Effector memory CD4-positive, alpha-beta T cell (primary cell): ENCODE data around the gene RANGAP1.

Source experiments
- DNase-seq, 3 donors: peaks; one replicate each; pipeline ENCODE4 v3.0.0-alpha.2; 2020
- H3K27ac ChIP-seq: 2 replicates; pipeline ENCODE4 v1.7.0; 2013; ENCODE audit warnings: mild to moderate bottlenecking, low read length, moderate library complexity; ENCODE audit not compliant: insufficient read depth, poor library complexity, severe bottlenecking
- H3K27me3 ChIP-seq: replicated peaks from 2 replicates; pipeline ENCODE4 v1.7.0; 2013; ENCODE audit warnings: mild to moderate bottlenecking, low read length; ENCODE audit not compliant: insufficient read depth, control insufficient read depth, poor library complexity, severe bottlenecking
- H3K36me3 ChIP-seq: 2 replicates; pipeline ENCODE4 v1.7.0; 2013; ENCODE audit warnings: mild to moderate bottlenecking, low read length, moderate library complexity; ENCODE audit not compliant: control insufficient read depth, insufficient read depth
- H3K4me1 ChIP-seq: 2 replicates; pipeline ENCODE4 v1.7.0; 2013; ENCODE audit warnings: low read length, mild to moderate bottlenecking; ENCODE audit not compliant: control insufficient read depth, insufficient read depth, poor library complexity, severe bottlenecking
- H3K4me3 ChIP-seq: 2 replicates; pipeline ENCODE4 v1.7.0; 2013; ENCODE audit warnings: low read length, low read depth, mild to moderate bottlenecking; ENCODE audit not compliant: insufficient read depth, poor library complexity, severe bottlenecking
- H3K9me3 ChIP-seq: 2 replicates; pipeline ENCODE4 v1.7.0; 2013; ENCODE audit warnings: mild to moderate bottlenecking, low read length, moderate library complexity; ENCODE audit not compliant: control insufficient read depth

RANGAP1 gene

DNA sequence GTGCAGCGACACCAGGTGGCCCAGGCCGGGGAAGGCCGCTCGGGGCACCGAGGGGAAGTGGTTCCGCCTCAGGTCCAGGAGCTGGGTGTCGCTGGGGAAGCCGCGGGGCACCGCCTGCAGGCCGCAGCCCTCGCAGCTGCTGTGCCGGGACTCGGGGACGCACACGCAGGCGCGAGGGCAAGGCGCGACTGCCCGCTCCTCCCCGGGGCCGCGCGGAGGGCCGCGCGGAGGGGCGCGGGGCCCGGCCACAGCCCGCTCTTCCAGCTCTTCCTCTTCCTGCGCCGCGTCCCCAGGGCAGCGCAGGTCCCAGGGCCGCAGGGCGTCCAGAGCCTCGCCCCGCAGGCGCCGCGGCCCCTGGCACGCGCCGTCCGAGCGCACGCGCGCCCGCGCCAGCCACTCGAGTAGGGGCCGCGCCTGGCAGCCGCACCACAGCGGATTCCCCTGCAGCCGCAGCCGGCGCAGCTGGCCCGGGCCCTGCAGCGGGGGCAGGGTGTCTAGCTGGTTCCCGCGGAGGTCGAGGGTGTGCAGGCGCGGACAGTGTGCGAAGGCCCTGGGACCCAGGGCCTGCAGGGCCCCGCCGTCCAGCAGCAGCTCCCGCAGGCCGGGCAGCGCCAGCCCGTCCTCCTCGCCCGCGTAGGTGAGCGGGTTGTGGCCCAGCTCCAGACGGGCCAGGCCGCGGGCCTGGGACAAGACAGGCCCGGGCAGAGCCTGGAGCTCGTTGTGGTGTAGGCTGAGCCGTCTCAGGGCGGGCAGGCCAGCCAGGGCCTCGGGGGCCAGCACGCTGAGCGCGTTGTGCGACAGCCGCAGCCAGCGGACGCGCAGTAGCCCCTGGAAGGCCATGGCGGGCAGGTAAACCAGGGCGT, 48.0 kb downstream of the RANGAP1 start:
- Histone ChIP-seq H3K9me3 (no peaks in the 10 kb centered on the region), H3K27me3 (no peaks in the 10 kb centered on the region), H3K4me3 (peak overlapping the region; percentile 44), H3K27ac (no peak overlapping the region), H3K36me3 (no peaks in the 10 kb centered on the region), H3K4me1 (peaks cover 7% of the 10 kb centered on the region)
- DNase-seq = peak; percentile 64 to 70 (median 66)

DNA sequence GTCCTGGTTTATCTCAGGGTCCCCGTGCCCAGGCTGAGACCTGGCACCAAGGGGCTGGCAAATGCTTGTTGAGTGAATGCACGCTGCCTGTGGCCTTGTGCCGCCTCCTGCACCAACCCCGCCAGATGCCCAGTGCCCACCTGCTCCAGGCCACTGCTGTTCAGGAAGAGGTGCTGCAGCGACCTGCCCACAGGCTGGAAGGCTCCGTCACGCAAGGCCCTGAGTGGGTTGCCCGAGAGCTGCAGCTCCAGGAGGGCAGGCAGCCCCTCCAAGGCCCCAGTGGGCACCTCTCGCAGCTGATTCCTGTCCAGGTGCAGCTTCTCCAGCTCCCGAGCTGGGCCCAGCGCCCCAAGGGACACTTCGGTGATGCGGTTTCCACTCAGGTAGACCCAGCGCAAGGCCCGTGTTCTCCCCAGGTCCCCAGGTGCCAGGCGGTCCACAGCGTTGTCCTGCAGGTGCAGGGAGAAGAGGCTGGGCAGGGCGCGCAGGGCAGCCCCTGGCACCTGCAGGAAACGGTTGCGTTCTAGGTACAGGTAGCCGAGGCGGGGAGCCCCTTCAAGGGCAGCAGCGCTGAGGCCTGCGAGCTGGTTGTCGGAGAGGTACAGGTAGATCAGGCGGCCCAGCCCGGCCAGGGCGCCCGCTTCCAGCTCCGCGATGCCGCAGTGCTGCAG, 48.8 kb downstream of the RANGAP1 start:
- Histone ChIP-seq H3K27me3 (no peaks in the 10 kb centered on the region), H3K4me3 (peak overlapping the region; percentile 44), H3K27ac (no peak overlapping the region), H3K4me1 (peaks cover 7% of the 10 kb centered on the region), H3K36me3 (no peaks in the 10 kb centered on the region), H3K9me3 (no peaks in the 10 kb centered on the region)
- DNase-seq = no peak

DNA sequence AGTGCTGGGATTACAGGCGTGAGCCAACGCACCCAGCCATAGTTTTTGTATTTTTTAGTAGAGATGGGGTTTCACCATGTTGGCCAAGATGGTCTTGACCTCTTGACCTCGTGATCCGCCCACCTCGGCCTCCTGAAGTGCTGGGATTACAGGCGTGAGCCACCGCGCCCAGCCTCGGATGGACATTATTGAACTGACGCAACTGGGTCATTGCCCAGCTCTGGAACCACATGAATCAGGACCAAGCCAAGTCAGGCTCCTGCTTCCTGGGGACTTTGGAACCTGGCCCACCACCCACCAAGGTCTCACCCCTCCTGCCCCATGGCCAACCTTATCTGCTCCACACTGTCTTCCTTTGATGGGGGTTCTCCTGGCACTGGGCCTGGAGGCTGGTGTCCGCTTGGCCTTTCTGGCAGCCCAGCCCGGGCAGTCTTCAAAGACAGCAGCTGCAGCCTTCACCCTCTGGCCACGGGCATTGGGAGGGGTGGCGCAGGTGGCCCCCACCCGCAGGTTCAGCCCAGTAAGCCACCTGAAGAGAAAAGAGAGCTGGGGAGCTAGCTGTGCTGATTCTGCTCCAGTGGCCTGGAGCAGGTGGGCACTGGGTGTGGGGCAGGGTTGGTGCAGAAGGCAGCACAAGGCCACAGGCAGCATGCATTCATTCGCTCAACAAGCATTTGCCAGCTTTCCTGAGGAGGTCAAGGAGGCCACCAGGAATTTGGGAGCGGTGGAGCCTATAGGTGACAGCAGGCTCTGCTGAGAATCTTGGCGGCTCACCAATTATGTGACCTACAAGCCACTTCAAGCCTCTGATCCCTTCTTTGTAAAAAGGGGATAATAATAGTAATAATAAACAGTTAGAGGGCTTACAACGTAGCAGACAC, 50.9 kb downstream of the RANGAP1 start:
- H3K36me3 ChIP-seq = peaks cover 4% of the 10 kb centered on the region
- peaks cover 7% of the 10 kb centered on the region for H3K4me1 ChIP-seq
- no peak overlapping the region for H3K4me3 ChIP-seq
- no peak overlapping the region for H3K27ac ChIP-seq
- no peak for DNase-seq
- no peaks in the 10 kb centered on the region for H3K27me3 ChIP-seq
- no peaks in the 10 kb centered on the region for H3K9me3 ChIP-seq

DNA sequence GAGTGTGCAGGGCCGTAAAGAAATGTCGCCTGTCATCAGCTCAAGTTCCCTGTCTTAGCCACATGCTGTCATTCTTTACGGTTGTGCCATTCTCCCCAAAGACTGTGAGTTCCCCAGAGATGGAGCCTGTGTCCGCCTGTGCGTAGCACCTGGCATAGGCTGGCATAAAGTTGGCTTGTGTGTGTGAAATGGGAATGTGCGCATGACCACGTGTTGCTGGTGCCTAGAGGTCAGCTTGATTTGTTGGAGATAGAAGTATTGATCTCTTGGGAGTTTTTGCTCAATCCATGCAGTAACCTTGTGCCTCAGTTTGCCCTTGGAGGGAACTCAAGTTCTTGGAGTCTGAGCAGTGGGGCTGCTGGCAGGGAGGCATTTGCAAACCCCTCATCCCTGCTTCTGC, 54.6 kb downstream of the RANGAP1 start:
- H3K27ac ChIP-seq = no peak overlapping the region
- no peaks in the 10 kb centered on the region for H3K27me3 ChIP-seq
- H3K36me3 ChIP-seq = peaks cover 23% of the 10 kb centered on the region
- H3K9me3 ChIP-seq = no peaks in the 10 kb centered on the region
- H3K4me3 ChIP-seq = no peak overlapping the region
- H3K4me1 ChIP-seq = no peaks in the 10 kb centered on the region
- DNase-seq = no peak

GRCh38 chr22:41230401-41230785, 55.6 kb downstream of the RANGAP1 start:
- Histone ChIP-seq H3K4me3 (no peak overlapping the region), H3K27ac (no peak overlapping the region), H3K9me3 (no peaks in the 10 kb centered on the region), H3K4me1 (no peaks in the 10 kb centered on the region), H3K36me3 (peaks cover 33% of the 10 kb centered on the region), H3K27me3 (no peaks in the 10 kb centered on the region)
- no peak for DNase-seq

GRCh38 chr22:41229730-41230400, 56.1 kb downstream of the RANGAP1 start:
- no peak for DNase-seq
- Histone ChIP-seq H3K4me1 (no peaks in the 10 kb centered on the region), H3K36me3 (peaks cover 38% of the 10 kb centered on the region), H3K27ac (no peak overlapping the region), H3K27me3 (no peaks in the 10 kb centered on the region), H3K9me3 (no peaks in the 10 kb centered on the region), H3K4me3 (no peak overlapping the region)

GRCh38 chr22:41229215-41229614, 56.8 kb downstream of the RANGAP1 start:
- Histone ChIP-seq H3K36me3 (peaks cover 44% of the 10 kb centered on the region), H3K27ac (no peak overlapping the region), H3K27me3 (no peaks in the 10 kb centered on the region), H3K4me1 (no peaks in the 10 kb centered on the region), H3K4me3 (no peak overlapping the region), H3K9me3 (no peaks in the 10 kb centered on the region)
- no peak for DNase-seq

DNA sequence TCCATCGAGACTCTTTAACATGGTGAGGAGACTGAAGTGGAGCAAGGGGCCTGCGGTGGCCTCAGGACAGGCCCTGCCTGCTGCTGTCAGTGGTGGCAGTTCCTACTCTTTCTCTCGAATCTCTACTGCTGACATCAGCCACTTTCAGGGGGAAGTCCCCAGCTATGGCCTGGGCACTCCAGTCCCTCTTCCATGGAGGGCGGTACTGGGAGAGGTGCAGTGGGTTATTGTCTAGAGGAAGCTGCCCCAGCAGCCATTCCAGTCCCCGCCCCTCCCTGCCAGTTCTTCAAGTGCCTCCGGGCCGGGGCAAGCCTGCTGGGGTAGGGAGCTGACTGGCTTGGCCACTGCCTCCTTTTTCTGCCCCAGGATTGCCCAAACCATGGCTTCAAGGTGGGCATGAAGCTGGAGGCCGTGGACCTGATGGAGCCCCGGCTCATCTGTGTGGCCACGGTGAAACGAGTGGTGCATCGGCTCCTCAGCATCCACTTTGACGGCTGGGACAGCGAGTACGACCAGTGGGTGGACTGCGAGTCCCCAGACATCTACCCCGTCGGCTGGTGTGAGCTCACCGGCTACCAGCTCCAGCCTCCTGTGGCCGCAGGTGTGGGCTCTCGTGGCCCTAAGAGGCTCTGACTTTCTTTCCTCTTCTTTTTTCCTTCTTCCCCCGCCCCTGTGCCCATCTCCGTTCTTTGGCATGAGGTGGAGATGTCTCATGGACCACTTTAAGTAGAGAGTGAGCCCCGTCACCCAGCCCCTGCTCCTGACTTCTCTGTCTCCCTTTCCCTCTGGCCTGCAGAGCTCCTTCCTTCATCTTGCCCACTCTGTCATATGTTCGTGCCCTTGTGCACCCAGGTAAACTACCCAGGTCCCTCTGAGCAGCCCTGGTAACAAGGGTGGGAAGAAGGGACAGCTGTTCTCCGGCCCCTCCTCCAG, 59.0 kb downstream of the RANGAP1 start:
- no peak overlapping the region for H3K4me3 ChIP-seq
- no peaks in the 10 kb centered on the region for H3K27me3 ChIP-seq
- peaks cover 66% of the 10 kb centered on the region for H3K36me3 ChIP-seq
- H3K9me3 ChIP-seq = no peaks in the 10 kb centered on the region
- H3K27ac ChIP-seq = no peak overlapping the region
- DNase-seq = no peak
- no peaks in the 10 kb centered on the region for H3K4me1 ChIP-seq

- Histone ChIP-seq H3K4me3 (no peak overlapping the region), H3K9me3 (no peaks in the 10 kb centered on the region), H3K27me3 (no peaks in the 10 kb centered on the region), H3K27ac (no peak overlapping the region), H3K36me3 (peaks cover 80% of the 10 kb centered on the region), H3K4me1 (no peaks in the 10 kb centered on the region)
- DNase-seq = no peak
Measured at GRCh38 chr22:41223535-41223934, 62.5 kb downstream of the RANGAP1 start.
